ENCODE results near the gene ARID1B. TPM values are rescaled to one million over a fixed set of nuclear protein-coding genes. Genes with fewer than 3 reads are reported as not detected.

ARID1B gene
- total RNA-seq, 1 donor = 55.0 TPM

GRCh38 chr6:157193443-157193996 is 416.3 kb downstream of the ARID1B start:
- Histone ChIP-seq H3K27me3 (ENCODE audit: insufficient read depth, low read length) (no peaks in the 10 kb centered on the region), H3K36me3 (ENCODE audit: insufficient read depth, low read length) (peaks cover 42% of the 10 kb centered on the region), H3K4me2 (ENCODE audit: insufficient read depth, low read length) (no peak overlapping the region), H4K20me1 (ENCODE audit: insufficient read depth, low read length) (no peaks in the 10 kb centered on the region), H3K79me2 (ENCODE audit: insufficient read depth, low read length) (no peaks in the 10 kb centered on the region), H3K27ac (ENCODE audit: low read depth, low read length) (no peak overlapping the region), H3K9me3 (ENCODE audit: low read depth, low read length) (no peaks in the 10 kb centered on the region), H3K4me3 (ENCODE audit: insufficient read depth, low read length) (no peak overlapping the region), H2AFZ (ENCODE audit: low read length) (no peak overlapping the region), H3K4me1 (ENCODE audit: insufficient read depth, low read length) (peaks cover 8% of the 10 kb centered on the region)
- TF ChIP-seq CTCF (IDR thresholded peaks at IDR 0.05; ENCODE audit: extremely low read depth, low read depth, low read length) = no peak
- DNase-seq (ENCODE audit: insufficient read length, low spot score, missing footprints) = no peak

GRCh38 chr6:157194110-157194509 is 416.9 kb downstream of the ARID1B start:
- Histone ChIP-seq H4K20me1 (ENCODE audit: insufficient read depth, low read length) (no peaks in the 10 kb centered on the region), H3K4me1 (ENCODE audit: insufficient read depth, low read length) (peaks cover 9% of the 10 kb centered on the region), H3K27me3 (ENCODE audit: insufficient read depth, low read length) (no peaks in the 10 kb centered on the region), H3K27ac (ENCODE audit: low read depth, low read length) (no peak overlapping the region), H3K4me3 (ENCODE audit: insufficient read depth, low read length) (no peak overlapping the region), H3K9me3 (ENCODE audit: low read depth, low read length) (no peaks in the 10 kb centered on the region), H3K36me3 (ENCODE audit: insufficient read depth, low read length) (peaks cover 42% of the 10 kb centered on the region), H3K79me2 (ENCODE audit: insufficient read depth, low read length) (no peaks in the 10 kb centered on the region), H3K4me2 (ENCODE audit: insufficient read depth, low read length) (no peak overlapping the region), H2AFZ (ENCODE audit: low read length) (no peak overlapping the region)
- no peak for DNase-seq (ENCODE audit: insufficient read length, low spot score, missing footprints)
- TF ChIP-seq CTCF (IDR thresholded peaks at IDR 0.05; ENCODE audit: extremely low read depth, low read depth, low read length) = no peak

GRCh38 chr6:157194643-157195042 is 417.5 kb downstream of the ARID1B start:
- Histone ChIP-seq H3K4me1 (ENCODE audit: insufficient read depth, low read length) (peaks cover 9% of the 10 kb centered on the region), H2AFZ (ENCODE audit: low read length) (no peak overlapping the region), H3K4me3 (ENCODE audit: insufficient read depth, low read length) (no peak overlapping the region), H3K9me3 (ENCODE audit: low read depth, low read length) (no peaks in the 10 kb centered on the region), H4K20me1 (ENCODE audit: insufficient read depth, low read length) (no peaks in the 10 kb centered on the region), H3K27ac (ENCODE audit: low read depth, low read length) (no peak overlapping the region), H3K36me3 (ENCODE audit: insufficient read depth, low read length) (peaks cover 38% of the 10 kb centered on the region), H3K79me2 (ENCODE audit: insufficient read depth, low read length) (no peaks in the 10 kb centered on the region), H3K4me2 (ENCODE audit: insufficient read depth, low read length) (no peak overlapping the region), H3K27me3 (ENCODE audit: insufficient read depth, low read length) (no peaks in the 10 kb centered on the region)
- no peak for DNase-seq (ENCODE audit: insufficient read length, low spot score, missing footprints)
- TF ChIP-seq CTCF (IDR thresholded peaks at IDR 0.05; ENCODE audit: extremely low read depth, low read depth, low read length) = no peak

GRCh38 chr6:157196391-157196790 is 419.2 kb downstream of the ARID1B start:
- Histone ChIP-seq H3K27me3 (ENCODE audit: insufficient read depth, low read length) (no peaks in the 10 kb centered on the region), H2AFZ (ENCODE audit: low read length) (no peak overlapping the region), H3K4me3 (ENCODE audit: insufficient read depth, low read length) (no peak overlapping the region), H4K20me1 (ENCODE audit: insufficient read depth, low read length) (no peaks in the 10 kb centered on the region), H3K9me3 (ENCODE audit: low read depth, low read length) (no peaks in the 10 kb centered on the region), H3K4me1 (ENCODE audit: insufficient read depth, low read length) (peaks cover 9% of the 10 kb centered on the region), H3K4me2 (ENCODE audit: insufficient read depth, low read length) (no peak overlapping the region), H3K27ac (ENCODE audit: low read depth, low read length) (no peak overlapping the region), H3K79me2 (ENCODE audit: insufficient read depth, low read length) (no peaks in the 10 kb centered on the region), H3K36me3 (ENCODE audit: insufficient read depth, low read length) (peaks cover 34% of the 10 kb centered on the region)
- DNase-seq (ENCODE audit: insufficient read length, low spot score, missing footprints) = no peak
- TF ChIP-seq CTCF (IDR thresholded peaks at IDR 0.05; ENCODE audit: extremely low read depth, low read depth, low read length) = no peak
